GM19238 (cell line): Measurements from ENCODE around the gene CDPF1.

Experiments used
- DNase-seq: peaks from one replicate; pipeline ENCODE4 v3.0.0; 2011; ENCODE audit warnings: low spot score; ENCODE audit not compliant: insufficient read length

Gene CDPF1

GRCh38 chr22:46259374-46259773, 9.3 kb upstream of the CDPF1 start:
- no peak for DNase-seq

GRCh38 chr22:46256358-46256958, 6.4 kb upstream of the CDPF1 start:
- no peak for DNase-seq

GRCh38 chr22:46251816-46252380, 1.8 kb upstream of the CDPF1 start:
- no peak for DNase-seq

- DNase-seq, result no peak
Observed at GRCh38 chr22:46251266-46251665, 1.2 kb upstream of the CDPF1 start.

- DNase-seq, result no peak
Observed at GRCh38 chr22:46250783-46251125, 661 bp upstream of the CDPF1 start.

GRCh38 chr22:46247443-46247975, 2.6 kb downstream of the CDPF1 start:
- no peak for DNase-seq

- DNase-seq, result no peak
Observed at GRCh38 chr22:46246178-46246577, 3.9 kb downstream of the CDPF1 start.

- no peak for DNase-seq
Observed at GRCh38 chr22:46245511-46245910, 4.6 kb downstream of the CDPF1 start.

GRCh38 chr22:46244771-46245170, 5.3 kb downstream of the CDPF1 start:
- no peak for DNase-seq

- DNase-seq, result no peak
Observed at GRCh38 chr22:46242076-46242475, 8.0 kb downstream of the CDPF1 start.

GRCh38 chr22:46241396-46242007, 8.6 kb downstream of the CDPF1 start:
- DNase-seq, result no peak

- DNase-seq, result no peak
Observed at GRCh38 chr22:46240907-46241306, 9.2 kb downstream of the CDPF1 start.

GRCh38 chr22:46240506-46240905, 9.6 kb downstream of the CDPF1 start:
- DNase-seq, result no peak

- DNase-seq, result no peak
Observed at GRCh38 chr22:46240073-46240472, 10.0 kb downstream of the CDPF1 start.

- peak; percentile 45 for DNase-seq
Observed at GRCh38 chr22:46239261-46240048, 10.6 kb downstream of the CDPF1 start.

GRCh38 chr22:46238541-46238940, 11.6 kb downstream of the CDPF1 start:
- DNase-seq, result no peak

- no peak for DNase-seq
Observed at GRCh38 chr22:46237453-46238124, 12.5 kb downstream of the CDPF1 start.

GRCh38 chr22:46234969-46235368, 15.1 kb downstream of the CDPF1 start:
- no peak for DNase-seq

- DNase-seq, result no peak
Observed at GRCh38 chr22:46233231-46233630, 16.9 kb downstream of the CDPF1 start.

- no peak for DNase-seq
Observed at GRCh38 chr22:46230262-46230901, 19.7 kb downstream of the CDPF1 start.

- DNase-seq, result no peak
Observed at GRCh38 chr22:46229701-46230100, 20.4 kb downstream of the CDPF1 start.
